ENCODE results near the gene CD200R1.

The CD200R1 gene

GRCh38 chr3:113006359-113007056 lies 31.6 kb upstream of the CD200R1 start:
- H3K27ac ChIP-seq, result no peak overlapping the region
- no peak for TF ChIP-seq CTCF (conservative IDR thresholded peaks at IDR 0.05)

GRCh38 chr3:113005611-113006010 lies 30.7 kb upstream of the CD200R1 start:
- no peak for TF ChIP-seq CTCF (conservative IDR thresholded peaks at IDR 0.05)
- H3K27ac ChIP-seq, result no peak overlapping the region

GRCh38 chr3:113002679-113003078 lies 27.8 kb upstream of the CD200R1 start:
- no peak overlapping the region for H3K27ac ChIP-seq
- no peak for TF ChIP-seq CTCF (conservative IDR thresholded peaks at IDR 0.05)

GRCh38 chr3:113002037-113002436 lies 27.1 kb upstream of the CD200R1 start:
- TF ChIP-seq CTCF (conservative IDR thresholded peaks at IDR 0.05), result no peak
- no peak overlapping the region for H3K27ac ChIP-seq

- TF ChIP-seq CTCF (conservative IDR thresholded peaks at IDR 0.05), result no peak
- no peak overlapping the region for H3K27ac ChIP-seq
Observed at GRCh38 chr3:113000691-113001090, 25.8 kb upstream of the CD200R1 start.

- TF ChIP-seq CTCF (conservative IDR thresholded peaks at IDR 0.05), result no peak
- H3K27ac ChIP-seq, result no peak overlapping the region
Observed at GRCh38 chr3:112995800-112996199, 20.9 kb upstream of the CD200R1 start.

GRCh38 chr3:112990672-112991602 lies 16.0 kb upstream of the CD200R1 start, which contains the start of gene GTPBP8:
GTPBP8 (plus strand) TSS chr3:112990984; CDS start chr3:112991000, 16 bp downstream.
- H3K27ac ChIP-seq, result peak within 1 kb of the TSS; percentile 96
- TF ChIP-seq CTCF (conservative IDR thresholded peaks at IDR 0.05), result no peak

All from VCaP (cell line).